ENCODE measurements around the gene ZHX3. TPM values are rescaled to one million over a fixed set of nuclear protein-coding genes. Genes with fewer than 3 reads are reported as not detected.

The ZHX3 gene
- total and polyA plus RNA-seq, 10 of the 15 experiments (the other 5 are each of a cell fraction or from before 2014, with no cell fraction given) = 1.3 to 14.0 (median 5.0) TPM

DNA sequence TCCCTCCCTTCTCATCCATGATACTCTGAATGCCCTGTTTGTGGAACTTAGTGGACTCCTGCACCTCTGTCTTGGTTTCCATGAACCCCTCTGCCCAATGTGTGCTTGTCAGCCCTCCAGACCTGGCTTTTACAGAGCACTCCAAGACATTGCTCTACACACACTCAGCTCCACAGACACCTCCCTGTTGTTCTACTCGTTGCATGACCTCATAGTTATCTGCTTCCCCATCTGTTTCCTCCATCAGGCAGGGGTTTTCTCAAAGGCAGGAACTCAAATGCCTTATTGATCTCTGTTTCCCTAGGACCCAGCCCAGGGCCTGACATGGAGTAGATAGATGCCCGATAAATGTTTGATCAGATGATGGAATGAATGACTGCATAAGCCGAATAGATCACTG, 166.9 kb downstream of the ZHX3 start:
- no TSS peak for BruUV-seq (replicated peaks)
- POLR2A ChIA-PET = interaction anchor here (0.7 to 1.3 kb wide), 2 partner anchors 9 to 13 kb away, joined by 3 to 4 read pairs; no protein-coding TSS in a partner anchor
- H3K79me2 ChIP-seq (ENCODE audit: control insufficient read depth, insufficient read depth, low read length) = peaks cover 71% of the 10 kb centered on the region

More for the DNA sequence above, 166.9 kb downstream of the ZHX3 start:
- SMC1A ChIA-PET (ENCODE audit: uncharacterized antibody, unreplicated experiment) = interaction anchor here (0.9 to 2.0 kb wide), 2 partner anchors 10 to 65 kb away, joined by 3 to 7 read pairs; no protein-coding TSS in a partner anchor
- CTCF ChIA-PET = interaction anchor here (1.4 to 3.9 kb wide), 3 partner anchors 10 to 189 kb away, joined by 3 to 18 read pairs (median 15); no protein-coding TSS in a partner anchor
- peaks cover 5 to 7% of the 10 kb centered on the region in 2 experiments; a peak in 3 of 4 replicates for H3K36me3 ChIP-seq (ENCODE audit: control insufficient read depth in 2 of 2, insufficient read depth in 2 of 2, low read length in 1 of 2)
- no peaks in the 10 kb centered on the region; the same call in none of the 2 replicates for H4K20me1 ChIP-seq (ENCODE audit: control insufficient read depth, insufficient read depth)
- H3K4me2 ChIP-seq (ENCODE audit: control insufficient read depth, insufficient read depth) = no peak overlapping the region
- RAD21 ChIA-PET (ENCODE audit: unreplicated experiment) = no interaction called here
- H3K27me3 ChIP-seq (replicated peaks in 1 of 2; ENCODE audit: control insufficient read depth in 2 of 2, insufficient read depth in 2 of 2, low read length in 1 of 2) = no peaks in the 10 kb centered on the region
- intact Hi-C loops (cut with micrococcal nuclease; ENCODE audit: unreplicated experiment) (no loop called here), in situ Hi-C loops (cut with MboI) (no loop called here)
- H3K27ac ChIP-seq (ENCODE audit: control insufficient read depth, insufficient read depth) = no peak overlapping the region
- ATAC-seq = peak; percentile 38
- FAIRE-seq = no peak
- peaks cover 27% of the 10 kb centered on the region for H3K4me1 ChIP-seq (ENCODE audit: control insufficient read depth, insufficient read depth, low read length)
- no peak overlapping the region for H3K9ac ChIP-seq (ENCODE audit: control insufficient read depth, insufficient read depth, low read length)
- 69% methylated on average over 3 of the region's 3 CpGs for WGBS (ENCODE audit: insufficient coverage, insufficient replicate concordance, low lambda C conversion rate, missing lambda C conversion rate)
- TF ChIP-seq SP1 (IDR thresholded peaks at IDR 0.05; ENCODE audit: low read depth, low read length) (no peak), CREB1 (IDR thresholded peaks at IDR 0.05; ENCODE audit: low read depth) (no peak), BACH1 (IDR thresholded peaks at IDR 0.05; ENCODE audit: borderline replicate concordance) (no peak), DPF2 (IDR thresholded peaks at IDR 0.05) (no peak), ZZZ3 (IDR thresholded peaks at IDR 0.05; ENCODE audit: control insufficient read depth, insufficient read length, low read depth) (no peak), TCF7 (IDR thresholded peaks at IDR 0.05; ENCODE audit: borderline replicate concordance) (no peak), SMAD1 (IDR thresholded peaks at IDR 0.05; ENCODE audit: low read depth, partially characterized antibody) (no peak), CHD1 (IDR thresholded peaks at IDR 0.05; ENCODE audit: low read depth, low read length) (no peak), YY1 (IDR thresholded peaks at IDR 0.05; ENCODE audit: low read depth, low read length) (no peak), TARDBP (IDR thresholded peaks at IDR 0.05; ENCODE audit: borderline replicate concordance) (no peak), HDAC2 (IDR thresholded peaks at IDR 0.05) (no peak)
- TF ChIP-seq, protein P1, sequence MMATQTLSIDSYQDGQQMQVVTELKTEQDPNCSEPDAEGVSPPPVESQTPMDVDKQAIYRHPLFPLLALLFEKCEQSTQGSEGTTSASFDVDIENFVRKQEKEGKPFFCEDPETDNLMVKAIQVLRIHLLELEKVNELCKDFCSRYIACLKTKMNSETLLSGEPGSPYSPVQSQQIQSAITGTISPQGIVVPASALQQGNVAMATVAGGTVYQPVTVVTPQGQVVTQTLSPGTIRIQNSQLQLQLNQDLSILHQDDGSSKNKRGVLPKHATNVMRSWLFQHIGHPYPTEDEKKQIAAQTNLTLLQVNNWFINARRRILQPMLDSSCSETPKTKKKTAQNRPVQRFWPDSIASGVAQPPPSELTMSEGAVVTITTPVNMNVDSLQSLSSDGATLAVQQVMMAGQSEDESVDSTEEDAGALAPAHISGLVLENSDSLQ (IDR thresholded peaks at IDR 0.05) = no peak
- TF ChIP-seq, protein P2, sequence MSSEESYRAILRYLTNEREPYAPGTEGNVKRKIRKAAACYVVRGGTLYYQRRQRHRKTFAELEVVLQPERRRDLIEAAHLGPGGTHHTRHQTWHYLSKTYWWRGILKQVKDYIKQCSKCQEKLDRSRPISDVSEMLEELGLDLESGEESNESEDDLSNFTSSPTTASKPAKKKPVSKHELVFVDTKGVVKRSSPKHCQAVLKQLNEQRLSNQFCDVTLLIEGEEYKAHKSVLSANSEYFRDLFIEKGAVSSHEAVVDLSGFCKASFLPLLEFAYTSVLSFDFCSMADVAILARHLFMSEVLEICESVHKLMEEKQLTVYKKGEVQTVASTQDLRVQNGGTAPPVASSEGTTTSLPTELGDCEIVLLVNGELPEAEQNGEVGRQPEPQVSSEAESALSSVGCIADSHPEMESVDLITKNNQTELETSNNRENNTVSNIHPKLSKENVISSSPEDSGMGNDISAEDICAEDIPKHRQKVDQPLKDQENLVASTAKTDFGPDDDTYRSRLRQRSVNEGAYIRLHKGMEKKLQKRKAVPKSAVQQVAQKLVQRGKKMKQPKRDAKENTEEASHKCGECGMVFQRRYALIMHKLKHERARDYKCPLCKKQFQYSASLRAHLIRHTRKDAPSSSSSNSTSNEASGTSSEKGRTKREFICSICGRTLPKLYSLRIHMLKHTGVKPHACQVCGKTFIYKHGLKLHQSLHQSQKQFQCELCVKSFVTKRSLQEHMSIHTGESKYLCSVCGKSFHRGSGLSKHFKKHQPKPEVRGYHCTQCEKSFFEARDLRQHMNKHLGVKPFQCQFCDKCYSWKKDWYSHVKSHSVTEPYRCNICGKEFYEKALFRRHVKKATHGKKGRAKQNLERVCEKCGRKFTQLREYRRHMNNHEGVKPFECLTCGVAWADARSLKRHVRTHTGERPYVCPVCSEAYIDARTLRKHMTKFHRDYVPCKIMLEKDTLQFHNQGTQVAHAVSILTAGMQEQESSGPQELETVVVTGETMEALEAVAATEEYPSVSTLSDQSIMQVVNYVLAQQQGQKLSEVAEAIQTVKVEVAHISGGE (CRISPR knock-in tag; IDR thresholded peaks at IDR 0.05) = no peak
- TF ChIP-seq, protein P3, sequence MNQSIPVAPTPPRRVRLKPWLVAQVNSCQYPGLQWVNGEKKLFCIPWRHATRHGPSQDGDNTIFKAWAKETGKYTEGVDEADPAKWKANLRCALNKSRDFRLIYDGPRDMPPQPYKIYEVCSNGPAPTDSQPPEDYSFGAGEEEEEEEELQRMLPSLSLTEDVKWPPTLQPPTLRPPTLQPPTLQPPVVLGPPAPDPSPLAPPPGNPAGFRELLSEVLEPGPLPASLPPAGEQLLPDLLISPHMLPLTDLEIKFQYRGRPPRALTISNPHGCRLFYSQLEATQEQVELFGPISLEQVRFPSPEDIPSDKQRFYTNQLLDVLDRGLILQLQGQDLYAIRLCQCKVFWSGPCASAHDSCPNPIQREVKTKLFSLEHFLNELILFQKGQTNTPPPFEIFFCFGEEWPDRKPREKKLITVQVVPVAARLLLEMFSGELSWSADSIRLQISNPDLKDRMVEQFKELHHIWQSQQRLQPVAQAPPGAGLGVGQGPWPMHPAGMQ (IDR thresholded peaks at IDR 0.05; ENCODE audit: borderline replicate concordance) = no peak
- TF ChIP-seq, protein P4, sequence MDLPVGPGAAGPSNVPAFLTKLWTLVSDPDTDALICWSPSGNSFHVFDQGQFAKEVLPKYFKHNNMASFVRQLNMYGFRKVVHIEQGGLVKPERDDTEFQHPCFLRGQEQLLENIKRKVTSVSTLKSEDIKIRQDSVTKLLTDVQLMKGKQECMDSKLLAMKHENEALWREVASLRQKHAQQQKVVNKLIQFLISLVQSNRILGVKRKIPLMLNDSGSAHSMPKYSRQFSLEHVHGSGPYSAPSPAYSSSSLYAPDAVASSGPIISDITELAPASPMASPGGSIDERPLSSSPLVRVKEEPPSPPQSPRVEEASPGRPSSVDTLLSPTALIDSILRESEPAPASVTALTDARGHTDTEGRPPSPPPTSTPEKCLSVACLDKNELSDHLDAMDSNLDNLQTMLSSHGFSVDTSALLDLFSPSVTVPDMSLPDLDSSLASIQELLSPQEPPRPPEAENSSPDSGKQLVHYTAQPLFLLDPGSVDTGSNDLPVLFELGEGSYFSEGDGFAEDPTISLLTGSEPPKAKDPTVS (IDR thresholded peaks at IDR 0.05; ENCODE audit: low read depth, low read length) = no peak
- no peak overlapping the region for H2AFZ ChIP-seq (ENCODE audit: control insufficient read depth, low read depth, low read length)
- H3K4me3 ChIP-seq = no peak overlapping the region
- DNase-seq (ENCODE audit: low read depth, low spot score) = no peak
- no peaks in the 10 kb centered on the region for H3K9me3 ChIP-seq (replicated peaks; ENCODE audit: control insufficient read depth, insufficient read depth, low read length)
